ENCODE measurements around the gene EEFSEC.

GRCh38 chr3:128289534-128289933, 136.3 kb downstream of the EEFSEC start:
- TF ChIP-seq CTCF (IDR thresholded peaks at IDR 0.05; ENCODE audit: insufficient read depth, low read length): no peak
- no peak for TF ChIP-seq POLR2AphosphoS5 (IDR thresholded peaks at IDR 0.05; ENCODE audit: low read depth)
- TF ChIP-seq REST (IDR thresholded peaks at IDR 0.05; ENCODE audit: insufficient replicate concordance, low read depth): no peak
- TF ChIP-seq GABPA (IDR thresholded peaks at IDR 0.05; ENCODE audit: low read depth): no peak
- no peak for TF ChIP-seq SPI1 (IDR thresholded peaks at IDR 0.05; ENCODE audit: borderline replicate concordance, low read depth)

Measured in HL-60 (cell line).